Right ventricle myocardium inferior (tissue), 1 donor: Measurements from ENCODE around the gene RFC5. TPM values are rescaled to one million over a fixed set of nuclear protein-coding genes. Genes with fewer than 3 reads are reported as not detected.

Experiments
- ATAC-seq: fragments of 200-7000 bp; cut with Tn5 transposase; one replicate; pipeline ENCODE4 v1.9.1; 2020; ENCODE audit warnings: mild to moderate bottlenecking, moderate library complexity
- DNase-seq: peaks from one replicate; pipeline ENCODE4 v3.0.0; 2021; ENCODE audit errors: missing footprints
- intact Hi-C: fragments of 100-400 bp; cut with DNase I; formaldehyde crosslinking; loops from one replicate; pipeline ENCODE4 v1.11.0; 2022
- total RNA-seq: library from RNA; stranded (reverse); fragmentation: NEBNext Ultra II Directional; extraction: Animal tissue kit (Norgen Biotek cat#: 25700); gene quantifications from one replicate; pipeline ENCODE4 v1.2.1, GENCODE V29; 2021
- donor health status: DM: no; HTN: yes; CAD: no; lungs with severe emphysema.

RFC5 gene
- total RNA-seq, 1 donor from 2014 or later = 4.4 TPM

DNA sequence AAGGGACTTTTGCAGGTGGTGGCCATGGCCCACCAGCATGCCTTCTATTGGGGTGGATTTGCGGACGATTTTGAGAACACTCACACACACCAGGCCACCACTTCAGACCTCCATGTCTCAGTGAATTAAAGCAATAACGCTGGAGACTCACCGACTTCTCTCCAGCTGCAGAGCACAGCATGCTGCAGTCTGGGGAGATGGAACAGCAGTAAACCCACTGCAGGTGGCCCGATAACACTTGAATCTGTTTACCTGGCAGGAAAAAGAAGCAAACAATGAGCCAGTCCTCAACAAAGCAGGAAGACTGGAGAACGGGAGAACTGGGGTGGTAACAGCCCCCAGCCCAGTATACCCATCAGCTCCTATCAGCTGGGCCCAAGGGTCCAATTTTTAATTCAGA lies 21.6 kb downstream of the RFC5 start:
- ATAC-seq (no peak), DNase-seq (no peak)
- intact Hi-C loops = no loop called here

DNA sequence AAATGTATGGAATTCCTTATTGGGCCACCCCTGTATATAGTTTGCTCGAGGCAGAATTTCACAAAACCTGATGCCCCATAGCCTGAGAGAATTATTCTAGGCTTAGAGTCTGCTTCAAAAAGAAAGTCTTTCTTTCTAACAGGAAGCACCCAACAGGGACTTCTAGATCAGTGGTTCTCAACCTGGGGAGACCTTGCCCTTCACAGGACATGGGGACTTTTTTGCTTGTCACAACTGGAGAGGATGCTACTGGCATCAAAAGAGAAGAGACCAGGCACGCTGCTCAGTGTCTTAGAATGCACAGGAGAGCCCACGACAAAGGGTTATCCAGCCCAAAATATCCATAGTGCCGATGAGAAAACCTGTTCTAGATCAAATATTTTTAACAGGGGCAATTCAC lies 25.6 kb downstream of the RFC5 start:
- intact Hi-C loops = no loop called here
- ATAC-seq = no peak

DNA sequence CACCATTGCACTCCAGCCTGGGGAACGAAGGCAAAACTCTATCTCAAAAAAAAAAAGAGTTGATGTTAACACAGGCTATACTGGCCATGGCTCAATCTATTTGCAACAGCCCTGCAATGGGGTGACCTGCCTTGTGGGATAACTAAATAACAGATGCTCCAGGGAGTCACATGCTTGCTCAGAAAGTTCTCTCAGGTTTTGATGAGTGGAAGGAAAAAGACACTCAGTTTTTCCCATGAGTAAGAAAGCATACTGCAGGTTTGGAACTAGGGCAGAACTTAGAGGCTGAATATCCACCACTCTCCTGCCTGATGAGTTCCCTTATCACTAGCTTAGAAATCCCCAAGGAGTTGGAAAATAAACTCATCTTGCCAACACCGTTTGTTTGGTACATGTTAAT lies 27.6 kb downstream of the RFC5 start:
- ATAC-seq (no peak), DNase-seq (no peak)
- intact Hi-C loops = no loop called here

More for the DNA sequence above, 25.6 kb downstream of the RFC5 start:
- no peak for DNase-seq

- intact Hi-C loops = no loop called here
- DNase-seq (no peak), ATAC-seq (no peak)
Measured at GRCh38 chr12:118044577-118044976, 28.1 kb downstream of the RFC5 start.

DNA sequence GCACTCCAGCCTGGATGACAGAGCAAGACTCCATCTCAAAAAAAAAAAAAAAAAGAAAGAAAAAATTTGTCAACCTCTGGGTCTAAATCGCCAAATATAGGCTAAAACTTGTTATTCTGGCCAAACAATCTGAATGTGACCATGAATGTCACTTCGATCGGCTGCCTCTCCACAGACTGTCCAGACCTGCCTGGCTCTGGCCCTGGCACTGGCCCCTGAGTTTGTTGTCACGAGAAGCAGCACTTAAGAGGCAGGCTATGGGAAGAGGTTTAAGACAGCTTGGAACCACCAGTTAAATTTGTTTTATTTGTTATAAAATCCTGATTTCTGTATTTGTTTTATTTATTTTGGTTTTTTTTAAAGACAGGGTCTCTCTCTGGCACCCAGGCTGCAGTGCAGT lies 29.9 kb downstream of the RFC5 start:
- intact Hi-C loops = no loop called here
- ATAC-seq (no peak), DNase-seq (no peak)

DNA sequence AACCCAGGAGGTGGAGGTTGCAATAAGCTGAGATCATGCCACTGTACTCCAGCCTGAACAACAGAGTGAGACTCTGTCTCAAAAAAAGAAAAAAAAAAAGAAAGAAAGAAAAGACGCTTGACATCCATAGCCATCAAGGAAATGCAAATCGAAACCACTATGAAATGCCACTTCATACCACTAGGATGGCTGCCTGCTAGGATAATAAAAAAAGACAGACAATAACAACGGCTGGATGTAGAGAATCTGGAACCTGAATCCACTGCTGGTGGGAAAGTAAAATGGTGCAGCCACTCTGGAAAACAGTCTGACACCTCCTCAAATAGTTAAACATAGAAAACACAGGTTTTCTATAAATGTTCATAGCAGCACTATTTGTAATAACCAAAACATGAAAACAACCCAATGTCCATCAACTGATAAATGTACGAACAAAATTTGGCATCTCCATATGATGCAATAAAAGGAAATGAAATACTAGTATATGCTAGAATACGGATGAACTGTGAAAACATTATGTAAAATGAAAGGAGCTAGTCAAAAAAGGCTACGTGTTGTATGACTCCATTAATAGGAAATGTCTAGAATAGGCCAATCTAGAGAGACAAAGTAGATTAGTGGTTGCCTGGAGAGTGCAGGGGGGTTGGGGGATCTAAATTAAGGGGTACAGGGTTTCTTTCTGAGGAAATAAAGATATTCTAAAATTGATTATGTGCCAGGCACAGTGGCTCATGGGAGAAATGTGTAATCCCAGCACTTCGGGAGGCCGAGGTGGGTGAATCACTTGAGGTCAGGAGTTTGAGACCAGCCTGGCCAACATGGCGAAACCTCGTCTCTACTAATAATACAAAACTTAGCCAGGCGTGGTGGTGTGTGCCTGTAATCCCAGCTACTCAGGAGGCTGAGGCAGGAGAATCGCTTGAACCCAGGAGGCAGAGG lies 34.7 kb downstream of the RFC5 start:
- intact Hi-C loops = no loop called here
- no peak for ATAC-seq
- no peak for DNase-seq

DNA sequence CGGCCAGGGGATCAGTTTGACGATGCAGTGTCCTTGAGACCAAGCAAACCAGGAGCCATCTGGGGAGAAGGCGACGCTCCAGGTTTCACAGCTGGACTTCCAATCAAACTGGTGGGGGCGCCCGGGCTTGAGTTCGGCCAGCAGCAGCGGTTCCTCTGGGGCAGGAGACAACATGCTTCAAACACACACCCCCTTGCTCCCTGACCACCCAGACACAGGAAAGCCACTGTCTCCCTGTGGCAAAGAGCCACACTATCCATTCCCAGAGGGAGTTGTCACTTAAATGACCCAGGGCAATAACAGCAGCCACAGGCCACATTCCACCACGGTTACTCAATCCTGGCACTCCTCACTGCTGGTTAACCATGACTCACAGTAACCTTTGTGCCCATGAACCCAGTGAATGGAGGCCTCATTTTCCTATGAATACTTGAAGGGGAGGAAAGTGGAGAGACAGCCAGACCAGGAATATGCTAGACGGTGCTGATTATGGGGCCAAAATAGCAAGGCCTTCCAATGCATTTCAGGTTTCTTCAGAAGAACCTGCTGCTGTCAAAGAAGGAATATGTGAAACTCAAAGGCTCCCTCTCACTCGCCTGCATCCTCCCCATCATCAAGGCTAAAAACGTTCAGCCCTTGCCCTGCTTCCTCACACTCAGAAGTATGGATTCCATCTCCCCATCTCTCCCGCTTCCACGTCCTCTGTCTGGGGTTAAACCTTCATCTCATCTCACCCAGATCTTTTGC lies 36.0 kb downstream of the RFC5 start:
- DNase-seq = peak; percentile 76
- intact Hi-C loops = no loop called here
- peak; percentile 95 for ATAC-seq

DNA sequence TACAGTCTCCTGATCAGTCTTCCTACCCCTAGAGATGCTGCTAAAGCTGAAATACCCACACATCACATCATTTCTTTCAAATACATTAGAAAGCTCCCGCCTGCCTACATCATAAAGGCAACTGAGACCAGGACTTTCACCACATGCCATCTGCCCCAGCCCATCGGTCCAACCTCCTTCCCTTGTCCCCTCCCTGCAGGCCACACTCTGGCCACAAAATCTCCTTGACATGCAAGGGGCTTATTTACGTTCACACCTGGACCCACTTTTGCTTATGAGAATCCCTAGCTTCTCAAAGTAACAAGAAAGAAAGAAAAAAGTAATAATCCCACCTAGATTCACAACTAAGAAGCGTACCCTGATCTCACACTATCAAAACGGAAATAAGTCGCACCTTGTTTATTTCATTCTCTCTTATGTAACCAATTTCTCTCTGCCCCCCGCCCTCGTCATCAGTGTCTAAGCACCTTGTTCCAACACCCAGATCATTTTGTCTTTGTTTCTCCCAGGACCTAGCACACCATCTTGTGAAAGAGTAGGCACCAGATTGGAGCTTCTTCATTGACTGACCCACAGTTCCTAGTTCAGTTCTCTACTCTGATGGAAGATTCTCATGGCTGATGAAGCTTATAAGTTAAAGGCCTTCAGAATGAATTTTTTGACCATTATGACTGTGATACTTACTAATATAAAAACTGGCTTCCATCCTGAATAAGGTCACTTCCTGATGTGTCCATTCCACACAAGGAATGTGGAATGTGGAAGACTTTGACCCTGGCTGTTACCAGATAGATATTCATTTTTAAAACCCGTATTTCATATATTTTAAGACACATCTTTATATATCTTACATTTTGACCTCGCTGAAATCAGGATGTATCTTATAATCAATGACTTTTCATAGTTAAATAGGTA lies 36.8 kb downstream of the RFC5 start:
- DNase-seq (no peak), ATAC-seq (no peak)
- intact Hi-C loops = no loop called here

GRCh38 chr12:118055144-118055557 lies 38.6 kb downstream of the RFC5 start:
- intact Hi-C loops = loop anchor here (5.0 kb wide), 1 partner anchor 38 kb away; the partner anchor contains the start of gene RFC5
- DNase-seq (peak; percentile 63), ATAC-seq (no peak)

- DNase-seq = no peak
- intact Hi-C loops = loop anchor here (5.0 kb wide), 1 partner anchor 39 kb away; the partner anchor contains the start of gene RFC5
- ATAC-seq = no peak
Measured at GRCh38 chr12:118055865-118056773, 39.6 kb downstream of the RFC5 start.

- intact Hi-C loops = loop anchor here (5.0 kb wide), 1 partner anchor 41 kb away; the partner anchor contains the start of gene RFC5
- ATAC-seq (no peak), DNase-seq (no peak)
Measured at GRCh38 chr12:118058227-118058626, 41.7 kb downstream of the RFC5 start.

DNA sequence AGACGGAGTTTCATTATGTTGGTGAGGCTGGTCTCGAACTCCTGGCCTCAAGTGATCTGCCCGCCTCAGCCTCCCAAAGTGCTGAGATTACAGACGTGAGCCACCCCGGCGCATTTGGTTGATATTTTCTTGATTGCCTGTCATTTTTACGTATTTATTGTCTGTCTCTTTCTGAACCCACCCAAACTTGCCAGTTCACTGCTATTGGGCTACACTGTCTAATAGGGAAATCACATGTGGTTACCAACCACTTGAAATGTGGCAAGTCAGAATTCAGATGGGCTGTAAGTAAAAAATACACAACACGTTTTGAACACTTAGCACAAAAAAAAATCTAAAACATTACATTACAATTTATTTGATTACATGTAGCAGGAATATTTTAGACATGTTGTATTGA lies 42.4 kb downstream of the RFC5 start:
- intact Hi-C loops = loop anchor here (5.0 kb wide), 1 partner anchor 42 kb away; the partner anchor contains the start of gene RFC5
- no peak for ATAC-seq

GRCh38 chr12:118059341-118060191 lies 43.1 kb downstream of the RFC5 start:
- ATAC-seq (no peak), DNase-seq (no peak)
- intact Hi-C loops = loop anchor here (2.0 to 5.0 kb wide), 4 partner anchors 42 to 313 kb away; partner anchors contain the start of genes PEBP1, RFC5 and TAOK3

More for the DNA sequence above, 42.4 kb downstream of the RFC5 start:
- DNase-seq = no peak

- DNase-seq (peak; percentile 84), ATAC-seq (peak; percentile 39)
- intact Hi-C loops = loop anchor here (2.0 to 5.0 kb wide), 3 partner anchors 42 to 312 kb away; partner anchors contain the start of genes PEBP1 and TAOK3
Measured at GRCh38 chr12:118060301-118061010, 44.0 kb downstream of the RFC5 start.

DNA sequence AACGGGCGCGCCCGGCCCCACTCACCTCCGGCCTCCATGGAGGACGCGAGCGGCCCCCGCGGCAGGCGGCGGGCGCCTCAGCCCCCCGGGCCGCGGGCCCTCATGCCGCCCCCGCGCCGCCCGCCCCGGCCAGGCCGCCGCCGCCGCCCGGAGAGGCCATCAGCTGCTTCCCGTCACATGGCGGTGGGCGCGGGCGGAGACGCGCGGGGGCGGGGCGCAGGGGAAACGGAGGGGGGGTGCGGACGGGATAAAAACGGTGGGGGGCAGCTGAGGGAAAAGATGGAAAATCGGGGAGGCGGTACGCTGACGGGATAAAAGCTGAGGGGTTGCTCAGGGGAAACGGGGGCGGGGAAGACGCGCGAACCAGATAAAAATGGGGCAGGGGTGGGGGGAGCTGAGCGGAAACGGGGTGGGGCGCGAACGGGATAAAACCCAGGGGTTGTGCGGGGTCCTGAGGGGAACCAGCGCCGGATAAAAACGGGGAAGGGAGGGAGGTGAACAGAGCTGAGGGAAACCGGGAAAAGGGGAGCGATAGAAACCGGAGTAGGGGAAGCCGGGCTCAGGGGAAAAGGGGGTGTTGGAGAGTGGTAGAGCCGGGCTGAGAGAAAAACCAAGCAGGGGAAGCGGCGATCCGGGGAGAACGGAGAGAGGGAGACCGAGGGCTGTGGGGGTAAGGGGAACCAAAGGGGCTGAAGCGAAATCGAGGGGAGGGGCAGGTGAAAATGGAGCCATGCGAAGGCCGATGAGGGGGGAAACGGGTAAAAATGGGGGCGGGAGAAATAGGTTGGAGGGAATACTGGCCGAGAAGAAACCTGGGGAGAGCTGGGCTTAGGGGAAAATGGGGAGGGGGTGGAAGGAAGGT lies 44.7 kb downstream of the RFC5 start, which contains the start of gene WSB2:
Gene WSB2 (minus strand): TSS at position 169 of the 862 bp plus-strand sequence. CDS start 131 bp downstream, at position 38.
- intact Hi-C loops = loop anchor here (2.0 to 5.0 kb wide), 3 partner anchors 42 to 312 kb away; partner anchors contain the start of genes PEBP1 and TAOK3
- ATAC-seq (peak; percentile 65), DNase-seq (peak; percentile 90)
